ENCODE results near the gene TSHZ2.
"Not testable (repeated sequence)": the region's sequence is repeated elsewhere in the genome, so short reads cannot be mapped to it uniquely, and the experiment has no call there.

The TSHZ2 gene

GRCh38 chr20:53352727-53353440, 380.7 kb downstream of the TSHZ2 start:
- no peak for DNase-seq (ENCODE audit: low read depth)

- no peak for DNase-seq (ENCODE audit: low read depth)
These were observed 382.2 kb downstream of the TSHZ2 start for GRCh38 chr20:53354314-53354713.

GRCh38 chr20:53355790-53356189, 383.6 kb downstream of the TSHZ2 start:
- DNase-seq (ENCODE audit: low read depth): no peak

- no peak for DNase-seq (ENCODE audit: low read depth)
These were observed 387.3 kb downstream of the TSHZ2 start for GRCh38 chr20:53359425-53359824.

GRCh38 chr20:53360852-53361251, 388.7 kb downstream of the TSHZ2 start:
- no peak for DNase-seq (ENCODE audit: low read depth)

GRCh38 chr20:53362736-53363135, 390.6 kb downstream of the TSHZ2 start:
- DNase-seq (ENCODE audit: low read depth): no peak

- no peak for DNase-seq (ENCODE audit: low read depth)
These were observed 392.5 kb downstream of the TSHZ2 start for GRCh38 chr20:53364646-53365045.

- DNase-seq (ENCODE audit: low read depth): no peak
These were observed 392.9 kb downstream of the TSHZ2 start for GRCh38 chr20:53365076-53365475.

- DNase-seq (ENCODE audit: low read depth): no peak
These were observed 393.4 kb downstream of the TSHZ2 start for GRCh38 chr20:53365539-53366075.

- not testable (repeated sequence) for DNase-seq (ENCODE audit: low read depth)
These were observed 394.8 kb downstream of the TSHZ2 start for GRCh38 chr20:53366928-53367327.

GRCh38 chr20:53369871-53370270, 397.7 kb downstream of the TSHZ2 start:
- no peak for DNase-seq (ENCODE audit: low read depth)

- no peak for DNase-seq (ENCODE audit: low read depth)
These were observed 398.3 kb downstream of the TSHZ2 start for GRCh38 chr20:53370345-53370961.

- no peak for DNase-seq (ENCODE audit: low read depth)
These were observed 399.1 kb downstream of the TSHZ2 start for GRCh38 chr20:53371216-53371615.

- no peak for DNase-seq (ENCODE audit: low read depth)
These were observed 403.9 kb downstream of the TSHZ2 start for GRCh38 chr20:53376021-53376420.

GRCh38 chr20:53379014-53379832, 407.1 kb downstream of the TSHZ2 start:
- no peak for DNase-seq (ENCODE audit: low read depth)

- no peak for DNase-seq (ENCODE audit: low read depth)
These were observed 407.6 kb downstream of the TSHZ2 start for GRCh38 chr20:53379833-53380120.

GRCh38 chr20:53381568-53382262, 409.6 kb downstream of the TSHZ2 start:
- DNase-seq (ENCODE audit: low read depth): no peak

- DNase-seq (ENCODE audit: low read depth): no peak
These were observed 410.2 kb downstream of the TSHZ2 start for GRCh38 chr20:53382263-53382844.

- no peak for DNase-seq (ENCODE audit: low read depth)
These were observed 411.8 kb downstream of the TSHZ2 start for GRCh38 chr20:53383916-53384315.

GRCh38 chr20:53384392-53384791, 412.2 kb downstream of the TSHZ2 start:
- no peak for DNase-seq (ENCODE audit: low read depth)

GRCh38 chr20:53385941-53386767, 414.0 kb downstream of the TSHZ2 start:
- DNase-seq (ENCODE audit: low read depth): no peak

Measured in stimulated activated CD8-positive, alpha-beta memory T cell treated with anti-CD3 and anti-CD28 coated beads, Interleukin-15, amount 100 ng/mL, for 24 hours (primary cell).